GM12878 (cell line): ENCODE data around the gene NIP7. TPM values are rescaled to one million over a fixed set of nuclear protein-coding genes. Genes with fewer than 3 reads are reported as not detected.

Source experiments
- BACH1 ChIP-seq: fragments of 450-650 bp; IDR thresholded peaks from 2 replicates; pipeline ENCODE4 v1.6.1; 2017; ENCODE audit warnings: mild to moderate bottlenecking, borderline replicate concordance
- CEBPZ ChIP-seq: fragments of 150-350 bp; IDR thresholded peaks from 2 replicates; pipeline ENCODE4 v1.6.1; 2016; ENCODE audit warnings: low read depth, low read length
- CTCF ChIP-seq, 3 experiments: IDR thresholded peaks in 2 of 3; conservative IDR thresholded peaks in 1 of 3; 2 replicates each; pipeline ENCODE4 v1.5.1; 2011; ENCODE audit warnings: low read depth in 3 of 3, low read length in 3 of 3, mild to moderate bottlenecking in 3 of 3, control low read depth in 2 of 3, moderate library complexity in 2 of 3, inconsistent platforms in 1 of 3, mixed read lengths in 1 of 3; ENCODE audit not compliant: control insufficient read depth in 2 of 3, insufficient read depth in 1 of 3; ENCODE audit errors: extremely low read depth in 1 of 3
- EED ChIP-seq: sonication (generic); IDR thresholded peaks from 2 replicates; pipeline ENCODE4 v1.6.1; 2016; ENCODE audit warnings: antibody characterized with exemption, low read depth
- FOXK2 ChIP-seq: fragments of 450-650 bp; IDR thresholded peaks from 2 replicates; pipeline ENCODE4 v1.6.1; 2017; ENCODE audit warnings: mild to moderate bottlenecking, moderate library complexity
- HDAC2 ChIP-seq: fragments of 200-600 bp; sonication (generic); IDR thresholded peaks from 2 replicates; pipeline ENCODE4 v1.6.1; 2017
- IKZF2 ChIP-seq, 2 experiments: fragments of 450-650 bp; IDR thresholded peaks; 2 replicates each; pipeline ENCODE4 v1.6.1; 2017; ENCODE audit warnings: mild to moderate bottlenecking in 2 of 2, moderate library complexity in 2 of 2
- MAX ChIP-seq: IDR thresholded peaks from 2 replicates; pipeline ENCODE4 v1.6.1; 2012; ENCODE audit warnings: low read depth, low read length, improper control_type of control experiment
- MLLT1 ChIP-seq: fragments of 450-650 bp; IDR thresholded peaks from 2 replicates; pipeline ENCODE4 v1.6.1; 2016; ENCODE audit warnings: mild to moderate bottlenecking
- PAX8 ChIP-seq: fragments of 450-650 bp; IDR thresholded peaks from 2 replicates; pipeline ENCODE4 v1.6.1; 2017; ENCODE audit warnings: mild to moderate bottlenecking, moderate library complexity
- PBX3 ChIP-seq: IDR thresholded peaks from 2 replicates; pipeline ENCODE4 v1.6.1; 2011; ENCODE audit warnings: mild to moderate bottlenecking, low read depth, low read length, moderate library complexity; ENCODE audit not compliant: insufficient replicate concordance
- PRDM15 ChIP-seq: fragments of 450-650 bp; formaldehyde crosslinking; IDR thresholded peaks from 2 replicates; pipeline ENCODE4 v1.4.0; 2020; ENCODE audit warnings: mild to moderate bottlenecking, moderate library complexity
- STAT3 ChIP-seq: IDR thresholded peaks from 2 replicates; pipeline ENCODE4 v1.6.1; 2011; ENCODE audit warnings: low read depth, low read length, improper control_type of control experiment
- YY1 ChIP-seq: IDR thresholded peaks from 2 replicates; pipeline ENCODE4 v1.6.1; 2011; ENCODE audit warnings: low read depth, mild to moderate bottlenecking, low read length
- polyA plus RNA-seq, 11 experiments: library from polyadenylated mRNA; depleted of rRNA in 4 of 11; unstranded in 6 of 11; stranded (reverse) in 5 of 11; fragments of >200 nt; fragmentation: Nextera tagmentation in 4 of 11; fragmentation: Illumina TruSeq in 1 of 11; extraction: Ambion mirVana in 4 of 11; extraction: Trizol in 1 of 11; gene quantifications; 1 replicate in 1 of 11; 2 replicates in 10 of 11; pipeline versions ENCODE4 v1.2.1 to v1.2.3, GENCODE V29; 2011 to 2016; ENCODE audit warnings: inconsistent platforms in 2 of 11, missing spikeins in 2 of 11, low read depth in 1 of 11
- total RNA-seq, 4 experiments: library from RNA; depleted of rRNA in 3 of 4; stranded (reverse); fragments of >200 nt in 3 of 4; fragmentation: Illumina TruSeq in 1 of 4; extraction: Trizol in 1 of 4; gene quantifications; 2 replicates each; pipeline versions ENCODE4 v1.2.1 to v1.2.3, GENCODE V29; 2013 to 2021

Gene NIP7
- total and polyA plus RNA-seq, 10 of the 15 experiments (the other 5 are each of a cell fraction or from before 2014, with no cell fraction given), result 18.8 to 62.9 (median 56.7) TPM

GRCh38 chr16:69310653-69311532, 28.7 kb upstream of the NIP7 start, which contains the start of gene VPS4A (continued):
- TF ChIP-seq CTCF (IDR thresholded peaks at IDR 0.05 in 2 of 3, conservative IDR thresholded peaks at IDR 0.05 in 1 of 3; ENCODE audit: control insufficient read depth in 2 of 3, extremely low read depth in 1 of 3, insufficient read depth in 1 of 3, low read depth in 3 of 3, low read length in 3 of 3), result peak; percentile 81 to 96 (median 92)
- TF ChIP-seq YY1, result peak; percentile 80; the same call in 1 of the 2 replicates
- TF ChIP-seq BACH1, result peak; percentile 91
- peak in 1 of 2 experiments; percentile 17; a peak in 2 of 4 replicates for TF ChIP-seq IKZF2 (IDR thresholded peaks at IDR 0.05)
- peak; percentile 20; the same call in 1 of the 2 replicates for TF ChIP-seq MAX
- TF ChIP-seq HDAC2, result no peak
- no peak for TF ChIP-seq PAX8
- peak; percentile 90 for TF ChIP-seq MLLT1
- no peak for TF ChIP-seq STAT3
- no peak for TF ChIP-seq EED
- no peak for TF ChIP-seq FOXK2
- no peak for TF ChIP-seq CEBPZ
- no peak for TF ChIP-seq PRDM15
- TF ChIP-seq PBX3, result peak; percentile 83
